ENCODE data around the gene MUSTN1.

The MUSTN1 gene

DNA sequence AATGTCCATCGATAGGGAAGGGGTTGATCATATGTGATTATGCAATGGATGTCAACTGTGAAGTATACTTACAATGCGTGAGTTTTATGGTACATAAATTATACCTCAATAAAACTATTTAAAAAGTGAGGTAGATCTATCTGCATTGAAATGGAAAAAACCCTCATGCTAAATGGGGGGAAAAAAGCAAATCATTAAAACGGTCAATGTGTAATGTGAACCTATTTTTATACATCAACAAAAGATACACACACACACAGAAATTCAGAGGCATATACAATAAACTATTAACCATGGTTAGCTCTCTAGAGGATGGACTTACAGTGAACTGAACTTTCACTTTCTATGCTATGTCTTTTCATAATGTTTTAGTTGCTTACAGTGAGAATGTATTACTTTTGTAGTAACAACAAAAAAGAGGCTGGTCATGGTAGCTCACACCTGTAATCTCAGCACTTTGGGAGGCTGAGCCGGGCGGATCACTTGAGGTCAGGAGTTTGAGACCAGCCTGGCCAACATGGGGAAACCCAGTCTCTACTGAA is 39.4 kb upstream of the MUSTN1 start:
- DNase-seq (no peak), ATAC-seq (ENCODE audit: insufficient read depth, low read depth) (no peak)
- Histone ChIP-seq H3K9ac (ENCODE audit: low read depth, low read length) (no peak overlapping the region), H3K9me3 (ENCODE audit: insufficient read depth, low read length, severe bottlenecking) (no peaks in the 10 kb centered on the region), H3K4me1 (ENCODE audit: insufficient read depth, low read length) (peaks cover 12% of the 10 kb centered on the region; the same call in 1 of the 2 replicates), H3K36me3 (ENCODE audit: insufficient read depth, low read length) (no peaks in the 10 kb centered on the region), H3K79me2 (ENCODE audit: insufficient read depth, low read length) (peaks cover 7% of the 10 kb centered on the region; the same call in 1 of the 2 replicates), H3K27me3 (ENCODE audit: insufficient read depth, low read length, poor library complexity) (no peaks in the 10 kb centered on the region), H3K4me2 (ENCODE audit: insufficient read depth, low read length) (no peak overlapping the region), H3K27ac (ENCODE audit: low read length) (no peak overlapping the region), H2AFZ (ENCODE audit: low read depth, low read length) (no peak overlapping the region), H4K20me1 (ENCODE audit: insufficient read depth, low read length) (peaks cover 16% of the 10 kb centered on the region), H3K4me3 (ENCODE audit: low read depth in 1 of 2, low read length in 2 of 2) (no peak overlapping the region)
- TF ChIP-seq EZH2 (IDR thresholded peaks at IDR 0.05; ENCODE audit: borderline replicate concordance, low read depth, low read length, severe bottlenecking), result no peak
- TF ChIP-seq, protein P1, sequence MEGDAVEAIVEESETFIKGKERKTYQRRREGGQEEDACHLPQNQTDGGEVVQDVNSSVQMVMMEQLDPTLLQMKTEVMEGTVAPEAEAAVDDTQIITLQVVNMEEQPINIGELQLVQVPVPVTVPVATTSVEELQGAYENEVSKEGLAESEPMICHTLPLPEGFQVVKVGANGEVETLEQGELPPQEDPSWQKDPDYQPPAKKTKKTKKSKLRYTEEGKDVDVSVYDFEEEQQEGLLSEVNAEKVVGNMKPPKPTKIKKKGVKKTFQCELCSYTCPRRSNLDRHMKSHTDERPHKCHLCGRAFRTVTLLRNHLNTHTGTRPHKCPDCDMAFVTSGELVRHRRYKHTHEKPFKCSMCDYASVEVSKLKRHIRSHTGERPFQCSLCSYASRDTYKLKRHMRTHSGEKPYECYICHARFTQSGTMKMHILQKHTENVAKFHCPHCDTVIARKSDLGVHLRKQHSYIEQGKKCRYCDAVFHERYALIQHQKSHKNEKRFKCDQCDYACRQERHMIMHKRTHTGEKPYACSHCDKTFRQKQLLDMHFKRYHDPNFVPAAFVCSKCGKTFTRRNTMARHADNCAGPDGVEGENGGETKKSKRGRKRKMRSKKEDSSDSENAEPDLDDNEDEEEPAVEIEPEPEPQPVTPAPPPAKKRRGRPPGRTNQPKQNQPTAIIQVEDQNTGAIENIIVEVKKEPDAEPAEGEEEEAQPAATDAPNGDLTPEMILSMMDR (IDR thresholded peaks at IDR 0.05; ENCODE audit: borderline replicate concordance, extremely low read depth, low read length, poor library complexity, severe bottlenecking), result no peak

DNA sequence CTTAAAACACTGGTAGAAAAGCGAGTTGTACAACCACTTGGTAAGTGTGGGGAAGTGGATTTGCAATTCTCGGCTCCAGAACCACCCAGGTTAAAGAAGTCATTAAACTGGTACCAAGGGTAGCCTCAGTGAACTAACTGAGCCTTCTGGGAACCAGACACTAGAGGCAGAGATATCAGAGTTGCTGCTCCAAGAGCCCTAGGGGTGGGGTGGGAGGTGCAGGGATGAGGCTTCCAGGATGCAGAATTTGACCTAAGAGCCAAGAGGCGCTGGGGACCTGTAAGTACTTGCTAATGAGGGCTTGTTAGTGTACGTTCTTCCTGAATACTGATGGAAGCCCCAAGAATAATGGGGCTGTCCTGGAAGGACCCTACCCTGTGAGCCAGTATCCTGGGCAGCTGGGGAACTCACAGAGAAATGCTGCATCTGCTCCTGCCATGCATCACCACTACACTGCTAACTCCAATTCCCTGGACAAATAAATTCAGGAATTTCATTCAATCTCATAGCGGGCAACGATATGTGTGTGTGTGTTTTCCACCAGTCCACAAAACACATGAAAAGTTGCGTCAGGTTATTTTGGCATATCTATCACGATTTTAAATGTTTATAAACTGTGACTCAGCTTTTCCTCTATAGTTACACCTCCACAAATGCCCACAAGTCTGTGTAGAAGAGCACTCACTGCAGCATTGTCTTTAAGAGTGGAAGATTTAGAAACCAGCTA is 38.8 kb upstream of the MUSTN1 start:
- TF ChIP-seq, protein P1 (IDR thresholded peaks at IDR 0.05; ENCODE audit: borderline replicate concordance, extremely low read depth, low read length, poor library complexity, severe bottlenecking), result no peak
- no peak for TF ChIP-seq EZH2 (IDR thresholded peaks at IDR 0.05; ENCODE audit: borderline replicate concordance, low read depth, low read length, severe bottlenecking)
- H2AFZ ChIP-seq (ENCODE audit: low read depth, low read length), result no peak overlapping the region
- no peak overlapping the region for H3K4me3 ChIP-seq (ENCODE audit: low read depth in 1 of 2, low read length in 2 of 2)
- no peak overlapping the region for H3K27ac ChIP-seq (ENCODE audit: low read length)
- DNase-seq, result no peak
- peaks cover 12% of the 10 kb centered on the region; the same call in 1 of the 2 replicates for H3K4me1 ChIP-seq (ENCODE audit: insufficient read depth, low read length)
- H3K27me3 ChIP-seq (ENCODE audit: insufficient read depth, low read length, poor library complexity), result no peaks in the 10 kb centered on the region
- peaks cover 16% of the 10 kb centered on the region for H4K20me1 ChIP-seq (ENCODE audit: insufficient read depth, low read length)
- H3K9me3 ChIP-seq (ENCODE audit: insufficient read depth, low read length, severe bottlenecking), result no peaks in the 10 kb centered on the region
- H3K9ac ChIP-seq (ENCODE audit: low read depth, low read length), result no peak overlapping the region
- H3K79me2 ChIP-seq (ENCODE audit: insufficient read depth, low read length), result peaks cover 7% of the 10 kb centered on the region; the same call in 1 of the 2 replicates
- no peak overlapping the region for H3K4me2 ChIP-seq (ENCODE audit: insufficient read depth, low read length)
- ATAC-seq (ENCODE audit: insufficient read depth, low read depth), result no peak
- H3K36me3 ChIP-seq (ENCODE audit: insufficient read depth, low read length), result no peaks in the 10 kb centered on the region

DNA sequence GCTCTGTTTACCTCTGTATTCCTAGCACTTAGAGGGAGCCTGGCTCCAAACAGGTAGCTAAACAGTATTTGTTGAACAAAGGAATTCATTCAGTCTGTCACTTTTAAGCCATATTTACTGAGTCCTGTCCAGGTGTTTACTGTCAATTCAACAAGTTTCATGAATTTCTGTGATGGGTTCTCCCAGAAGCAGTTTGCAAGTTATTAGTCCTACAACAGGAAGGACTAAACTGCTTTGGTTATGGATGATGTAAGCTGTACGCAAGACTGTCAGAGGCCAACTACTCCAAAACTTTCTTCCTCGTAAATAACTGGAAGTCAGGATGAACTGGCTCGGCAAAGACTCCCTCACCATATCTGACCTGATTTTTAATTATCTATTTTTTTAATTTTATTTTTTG is 37.4 kb upstream of the MUSTN1 start:
- Histone ChIP-seq H3K4me3 (ENCODE audit: low read depth in 1 of 2, low read length in 2 of 2) (no peak overlapping the region), H3K9me3 (ENCODE audit: insufficient read depth, low read length, severe bottlenecking) (no peaks in the 10 kb centered on the region), H4K20me1 (ENCODE audit: insufficient read depth, low read length) (peaks cover 14% of the 10 kb centered on the region; the same call in 1 of the 2 replicates), H3K9ac (ENCODE audit: low read depth, low read length) (no peak overlapping the region), H3K27ac (ENCODE audit: low read length) (peak overlapping the region; percentile 50; the same call in 1 of the 2 replicates), H3K79me2 (ENCODE audit: insufficient read depth, low read length) (peaks cover 6% of the 10 kb centered on the region; the same call in 1 of the 2 replicates), H2AFZ (ENCODE audit: low read depth, low read length) (no peak overlapping the region), H3K4me2 (ENCODE audit: insufficient read depth, low read length) (no peak overlapping the region), H3K27me3 (ENCODE audit: insufficient read depth, low read length, poor library complexity) (no peaks in the 10 kb centered on the region), H3K4me1 (ENCODE audit: insufficient read depth, low read length) (peaks cover 12% of the 10 kb centered on the region; the same call in 1 of the 2 replicates), H3K36me3 (ENCODE audit: insufficient read depth, low read length) (no peaks in the 10 kb centered on the region)
- no peak for ATAC-seq (ENCODE audit: insufficient read depth, low read depth)
- no peak for DNase-seq
- TF ChIP-seq, protein P1 (IDR thresholded peaks at IDR 0.05; ENCODE audit: borderline replicate concordance, extremely low read depth, low read length, poor library complexity, severe bottlenecking), result no peak
- no peak for TF ChIP-seq EZH2 (IDR thresholded peaks at IDR 0.05; ENCODE audit: borderline replicate concordance, low read depth, low read length, severe bottlenecking)

Measured in DND-41 (cell line).